Measurements from ENCODE around the gene EXOC3L4. TPM values are rescaled to one million over a fixed set of nuclear protein-coding genes. Genes with fewer than 3 reads are reported as not detected.
A peak's percentile ranks its signal among the peaks of the same experiment; 100 is the strongest.

The EXOC3L4 gene
- total RNA-seq, 1 experiment from 2014 or later = not detected

GRCh38 chr14:103100281-103101121 is 6.0 kb downstream of the EXOC3L4 start:
- no peak overlapping the region for H3K4me2 ChIP-seq (ENCODE audit: low read depth, low read length, poor library complexity, severe bottlenecking)
- H3K27ac ChIP-seq (ENCODE audit: low read length) = no peak overlapping the region
- peaks cover 8% of the 10 kb centered on the region; the same call in 1 of the 2 replicates for H4K20me1 ChIP-seq (ENCODE audit: insufficient read depth, low read depth, low read length)
- H2AFZ ChIP-seq (ENCODE audit: low read length) = no peak overlapping the region
- H3K79me2 ChIP-seq (ENCODE audit: low read length) = no peaks in the 10 kb centered on the region
- peaks cover 9% of the 10 kb centered on the region for H3K4me1 ChIP-seq (ENCODE audit: low read length)
- DNase-seq = no peak
- no peaks in the 10 kb centered on the region for H3K27me3 ChIP-seq (ENCODE audit: low read length)
- H3K4me3 ChIP-seq (ENCODE audit: low read length) = no peak overlapping the region
- H3K9me3 ChIP-seq (ENCODE audit: low read length) = no peaks in the 10 kb centered on the region
- no peak overlapping the region for H3K9ac ChIP-seq (ENCODE audit: low read length)
- no peaks in the 10 kb centered on the region for H3K9me2 ChIP-seq (replicated peaks; ENCODE audit: insufficient read depth, low read length)
- no peaks in the 10 kb centered on the region for H3K36me3 ChIP-seq (ENCODE audit: insufficient read depth, low read length)

- Histone ChIP-seq H3K9me3 (ENCODE audit: low read length) (no peaks in the 10 kb centered on the region), H3K27me3 (ENCODE audit: low read length) (no peaks in the 10 kb centered on the region), H2AFZ (ENCODE audit: low read length) (no peak overlapping the region), H3K9me2 (replicated peaks; ENCODE audit: insufficient read depth, low read length) (no peaks in the 10 kb centered on the region), H3K79me2 (ENCODE audit: low read length) (no peaks in the 10 kb centered on the region), H3K27ac (ENCODE audit: low read length) (no peak overlapping the region), H3K9ac (ENCODE audit: low read length) (no peak overlapping the region), H3K4me1 (ENCODE audit: low read length) (peaks cover 16% of the 10 kb centered on the region), H4K20me1 (ENCODE audit: insufficient read depth, low read depth, low read length) (peaks cover 15% of the 10 kb centered on the region; the same call in 1 of the 2 replicates), H3K4me3 (ENCODE audit: low read length) (no peak overlapping the region), H3K4me2 (ENCODE audit: low read depth, low read length, poor library complexity, severe bottlenecking) (no peak overlapping the region), H3K36me3 (ENCODE audit: insufficient read depth, low read length) (no peaks in the 10 kb centered on the region)
- DNase-seq = no peak
These were observed 6.9 kb downstream of the EXOC3L4 start for GRCh38 chr14:103101257-103101962.

- Histone ChIP-seq H3K27me3 (ENCODE audit: low read length) (no peaks in the 10 kb centered on the region), H3K4me3 (ENCODE audit: low read length) (no peak overlapping the region), H3K4me1 (ENCODE audit: low read length) (peaks cover 16% of the 10 kb centered on the region), H3K4me2 (ENCODE audit: low read depth, low read length, poor library complexity, severe bottlenecking) (no peak overlapping the region), H3K79me2 (ENCODE audit: low read length) (no peaks in the 10 kb centered on the region), H3K36me3 (ENCODE audit: insufficient read depth, low read length) (no peaks in the 10 kb centered on the region), H3K9me2 (replicated peaks; ENCODE audit: insufficient read depth, low read length) (no peaks in the 10 kb centered on the region), H3K9ac (ENCODE audit: low read length) (no peak overlapping the region), H3K9me3 (ENCODE audit: low read length) (no peaks in the 10 kb centered on the region), H2AFZ (ENCODE audit: low read length) (no peak overlapping the region), H4K20me1 (ENCODE audit: insufficient read depth, low read depth, low read length) (peaks cover 15% of the 10 kb centered on the region; the same call in 1 of the 2 replicates), H3K27ac (ENCODE audit: low read length) (no peak overlapping the region)
- DNase-seq = no peak
These were observed 7.6 kb downstream of the EXOC3L4 start for GRCh38 chr14:103101963-103102688.

GRCh38 chr14:103102689-103103260 is 8.2 kb downstream of the EXOC3L4 start:
- no peak overlapping the region for H3K4me2 ChIP-seq (ENCODE audit: low read depth, low read length, poor library complexity, severe bottlenecking)

GRCh38 chr14:103103461-103104388 is 9.2 kb downstream of the EXOC3L4 start:
- Histone ChIP-seq H3K4me2 (ENCODE audit: low read depth, low read length, poor library complexity, severe bottlenecking) (no peak overlapping the region), H4K20me1 (ENCODE audit: insufficient read depth, low read depth, low read length) (peaks cover 21% of the 10 kb centered on the region), H3K79me2 (ENCODE audit: low read length) (no peaks in the 10 kb centered on the region), H2AFZ (ENCODE audit: low read length) (no peak overlapping the region), H3K9ac (ENCODE audit: low read length) (no peak overlapping the region), H3K9me2 (replicated peaks; ENCODE audit: insufficient read depth, low read length) (no peaks in the 10 kb centered on the region), H3K9me3 (ENCODE audit: low read length) (no peaks in the 10 kb centered on the region), H3K27ac (ENCODE audit: low read length) (no peak overlapping the region), H3K4me1 (ENCODE audit: low read length) (peaks cover 16% of the 10 kb centered on the region), H3K36me3 (ENCODE audit: insufficient read depth, low read length) (no peaks in the 10 kb centered on the region), H3K27me3 (ENCODE audit: low read length) (no peaks in the 10 kb centered on the region), H3K4me3 (ENCODE audit: low read length) (no peak overlapping the region)
- no peak for DNase-seq

More at GRCh38 chr14:103102689-103103260, 8.2 kb downstream of the EXOC3L4 start:
- Histone ChIP-seq H3K4me3 (ENCODE audit: low read length) (no peak overlapping the region), H3K9me2 (replicated peaks; ENCODE audit: insufficient read depth, low read length) (no peaks in the 10 kb centered on the region), H3K79me2 (ENCODE audit: low read length) (no peaks in the 10 kb centered on the region), H4K20me1 (ENCODE audit: insufficient read depth, low read depth, low read length) (peaks cover 15% of the 10 kb centered on the region; the same call in 1 of the 2 replicates), H3K27me3 (ENCODE audit: low read length) (no peaks in the 10 kb centered on the region), H3K4me1 (ENCODE audit: low read length) (peaks cover 16% of the 10 kb centered on the region), H3K36me3 (ENCODE audit: insufficient read depth, low read length) (no peaks in the 10 kb centered on the region), H3K9me3 (ENCODE audit: low read length) (no peaks in the 10 kb centered on the region), H3K9ac (ENCODE audit: low read length) (no peak overlapping the region), H2AFZ (ENCODE audit: low read length) (no peak overlapping the region), H3K27ac (ENCODE audit: low read length) (no peak overlapping the region)
- DNase-seq = no peak

GRCh38 chr14:103104389-103104653 is 9.8 kb downstream of the EXOC3L4 start:
- Histone ChIP-seq H3K9ac (ENCODE audit: low read length) (no peak overlapping the region), H3K9me2 (replicated peaks; ENCODE audit: insufficient read depth, low read length) (no peaks in the 10 kb centered on the region), H4K20me1 (ENCODE audit: insufficient read depth, low read depth, low read length) (peaks cover 17% of the 10 kb centered on the region), H3K4me1 (ENCODE audit: low read length) (peaks cover 16% of the 10 kb centered on the region), H3K27ac (ENCODE audit: low read length) (no peak overlapping the region), H3K4me3 (ENCODE audit: low read length) (no peak overlapping the region), H3K9me3 (ENCODE audit: low read length) (no peaks in the 10 kb centered on the region), H3K79me2 (ENCODE audit: low read length) (no peaks in the 10 kb centered on the region), H3K36me3 (ENCODE audit: insufficient read depth, low read length) (no peaks in the 10 kb centered on the region), H2AFZ (ENCODE audit: low read length) (no peak overlapping the region), H3K27me3 (ENCODE audit: low read length) (no peaks in the 10 kb centered on the region), H3K4me2 (ENCODE audit: low read depth, low read length, poor library complexity, severe bottlenecking) (no peak overlapping the region)
- no peak for DNase-seq

- Histone ChIP-seq H3K4me2 (ENCODE audit: low read depth, low read length, poor library complexity, severe bottlenecking) (no peak overlapping the region), H4K20me1 (ENCODE audit: insufficient read depth, low read depth, low read length) (peaks cover 17% of the 10 kb centered on the region), H3K9me2 (replicated peaks; ENCODE audit: insufficient read depth, low read length) (no peaks in the 10 kb centered on the region), H3K36me3 (ENCODE audit: insufficient read depth, low read length) (no peaks in the 10 kb centered on the region), H2AFZ (ENCODE audit: low read length) (no peak overlapping the region), H3K9ac (ENCODE audit: low read length) (no peak overlapping the region), H3K4me3 (ENCODE audit: low read length) (no peak overlapping the region), H3K9me3 (ENCODE audit: low read length) (no peaks in the 10 kb centered on the region), H3K27me3 (ENCODE audit: low read length) (no peaks in the 10 kb centered on the region), H3K4me1 (ENCODE audit: low read length) (peaks cover 18% of the 10 kb centered on the region), H3K79me2 (ENCODE audit: low read length) (no peaks in the 10 kb centered on the region), H3K27ac (ENCODE audit: low read length) (no peak overlapping the region)
- DNase-seq = peak; percentile 91
These were observed 10.3 kb downstream of the EXOC3L4 start for GRCh38 chr14:103104654-103105452.
